A549 (cell line): ENCODE data around the gene PTPRH.

Experiments
- CBX2 ChIP-seq: fragments of 200-600 bp; sonication (generic); IDR thresholded peaks from 2 replicates; pipeline ENCODE4 v1.6.1; 2016; ENCODE audit warnings: low read depth, mild to moderate bottlenecking, borderline replicate concordance
- CHD2 ChIP-seq: fragments of 150-350 bp; IDR thresholded peaks from 2 replicates; pipeline ENCODE4 v1.6.1; 2014; ENCODE audit warnings: low read length; ENCODE audit not compliant: partially characterized antibody
- EHMT2 ChIP-seq: fragments of 200-600 bp; sonication (generic); IDR thresholded peaks from 2 replicates; pipeline ENCODE4 v1.6.1; 2016; ENCODE audit warnings: antibody characterized with exemption, low read depth, mild to moderate bottlenecking, moderate library complexity
- KDM1A ChIP-seq: fragments of 200-600 bp; sonication (generic); IDR thresholded peaks from 2 replicates; pipeline ENCODE4 v1.6.1; 2016; ENCODE audit warnings: low read depth, mild to moderate bottlenecking
- MAFK ChIP-seq: fragments of 450-650 bp; IDR thresholded peaks from 2 replicates; pipeline ENCODE4 v1.6.1; 2014; ENCODE audit not compliant: partially characterized antibody
- POLR2A ChIP-seq: IDR thresholded peaks from 2 replicates; pipeline ENCODE4 v1.6.1; 2012; ENCODE audit warnings: mild to moderate bottlenecking, low read length
- RAD21 ChIP-seq, 2 experiments: fragments of >200 bp in 1 of 2; sonication (Bioruptor Twin) in 1 of 2; formaldehyde crosslinking in 1 of 2; IDR thresholded peaks in 1 of 2; conservative IDR thresholded peaks in 1 of 2; 2 replicates in 1 of 2; 3 replicates in 1 of 2; pipeline ENCODE4 v1.6.1; 2012 to 2018; ENCODE audit warnings: inconsistent platforms in 1 of 2
- SREBF2 ChIP-seq: fragments of 450-650 bp; IDR thresholded peaks from 2 replicates; pipeline ENCODE4 v1.6.1; 2014; ENCODE audit warnings: mild to moderate bottlenecking, moderate library complexity
- TP53 ChIP-seq: fragments of 250-450 bp; sonication (Bioruptor Pico); IDR thresholded peaks from 2 replicates; pipeline ENCODE4 v1.5.0; 2021; ENCODE audit warnings: mild to moderate bottlenecking, moderate library complexity
- USF2 ChIP-seq: fragments of 450-650 bp; IDR thresholded peaks from 2 replicates; pipeline ENCODE4 v1.6.1; 2014; ENCODE audit warnings: antibody characterized with exemption
- TF ChIP-seq, protein P1 (sequence below): fragments of >200 bp; sonication (Bioruptor Twin); formaldehyde crosslinking; IDR thresholded peaks from 3 replicates; pipeline ENCODE4 v1.5.1; 2016
- TF ChIP-seq, protein P2 (sequence below): fragments of 200-600 bp; sonication (generic); IDR thresholded peaks from 2 replicates; pipeline ENCODE4 v1.6.1; 2016; ENCODE audit warnings: antibody characterized with exemption, mild to moderate bottlenecking, moderate library complexity

GRCh38 chr19:55258476-55258827 lies 49.2 kb upstream of the PTPRH start:
- TF ChIP-seq POLR2A (no peak), SREBF2 (no peak), CBX2 (no peak), MAFK (no peak), CHD2 (no peak), TP53 (no peak), RAD21 (conservative IDR thresholded peaks at IDR 0.05 in 1 of 2, IDR thresholded peaks at IDR 0.05 in 1 of 2) (no peak), USF2 (no peak), KDM1A (no peak), EHMT2 (no peak)
- TF ChIP-seq, protein P1, sequence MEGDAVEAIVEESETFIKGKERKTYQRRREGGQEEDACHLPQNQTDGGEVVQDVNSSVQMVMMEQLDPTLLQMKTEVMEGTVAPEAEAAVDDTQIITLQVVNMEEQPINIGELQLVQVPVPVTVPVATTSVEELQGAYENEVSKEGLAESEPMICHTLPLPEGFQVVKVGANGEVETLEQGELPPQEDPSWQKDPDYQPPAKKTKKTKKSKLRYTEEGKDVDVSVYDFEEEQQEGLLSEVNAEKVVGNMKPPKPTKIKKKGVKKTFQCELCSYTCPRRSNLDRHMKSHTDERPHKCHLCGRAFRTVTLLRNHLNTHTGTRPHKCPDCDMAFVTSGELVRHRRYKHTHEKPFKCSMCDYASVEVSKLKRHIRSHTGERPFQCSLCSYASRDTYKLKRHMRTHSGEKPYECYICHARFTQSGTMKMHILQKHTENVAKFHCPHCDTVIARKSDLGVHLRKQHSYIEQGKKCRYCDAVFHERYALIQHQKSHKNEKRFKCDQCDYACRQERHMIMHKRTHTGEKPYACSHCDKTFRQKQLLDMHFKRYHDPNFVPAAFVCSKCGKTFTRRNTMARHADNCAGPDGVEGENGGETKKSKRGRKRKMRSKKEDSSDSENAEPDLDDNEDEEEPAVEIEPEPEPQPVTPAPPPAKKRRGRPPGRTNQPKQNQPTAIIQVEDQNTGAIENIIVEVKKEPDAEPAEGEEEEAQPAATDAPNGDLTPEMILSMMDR = no peak
- TF ChIP-seq, protein P2, sequence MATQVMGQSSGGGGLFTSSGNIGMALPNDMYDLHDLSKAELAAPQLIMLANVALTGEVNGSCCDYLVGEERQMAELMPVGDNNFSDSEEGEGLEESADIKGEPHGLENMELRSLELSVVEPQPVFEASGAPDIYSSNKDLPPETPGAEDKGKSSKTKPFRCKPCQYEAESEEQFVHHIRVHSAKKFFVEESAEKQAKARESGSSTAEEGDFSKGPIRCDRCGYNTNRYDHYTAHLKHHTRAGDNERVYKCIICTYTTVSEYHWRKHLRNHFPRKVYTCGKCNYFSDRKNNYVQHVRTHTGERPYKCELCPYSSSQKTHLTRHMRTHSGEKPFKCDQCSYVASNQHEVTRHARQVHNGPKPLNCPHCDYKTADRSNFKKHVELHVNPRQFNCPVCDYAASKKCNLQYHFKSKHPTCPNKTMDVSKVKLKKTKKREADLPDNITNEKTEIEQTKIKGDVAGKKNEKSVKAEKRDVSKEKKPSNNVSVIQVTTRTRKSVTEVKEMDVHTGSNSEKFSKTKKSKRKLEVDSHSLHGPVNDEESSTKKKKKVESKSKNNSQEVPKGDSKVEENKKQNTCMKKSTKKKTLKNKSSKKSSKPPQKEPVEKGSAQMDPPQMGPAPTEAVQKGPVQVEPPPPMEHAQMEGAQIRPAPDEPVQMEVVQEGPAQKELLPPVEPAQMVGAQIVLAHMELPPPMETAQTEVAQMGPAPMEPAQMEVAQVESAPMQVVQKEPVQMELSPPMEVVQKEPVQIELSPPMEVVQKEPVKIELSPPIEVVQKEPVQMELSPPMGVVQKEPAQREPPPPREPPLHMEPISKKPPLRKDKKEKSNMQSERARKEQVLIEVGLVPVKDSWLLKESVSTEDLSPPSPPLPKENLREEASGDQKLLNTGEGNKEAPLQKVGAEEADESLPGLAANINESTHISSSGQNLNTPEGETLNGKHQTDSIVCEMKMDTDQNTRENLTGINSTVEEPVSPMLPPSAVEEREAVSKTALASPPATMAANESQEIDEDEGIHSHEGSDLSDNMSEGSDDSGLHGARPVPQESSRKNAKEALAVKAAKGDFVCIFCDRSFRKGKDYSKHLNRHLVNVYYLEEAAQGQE = no peak
